Measurements from ENCODE around the gene NFATC3.
"Not testable (repeated sequence)": the region's sequence is repeated elsewhere in the genome, so short reads cannot be mapped to it uniquely, and the experiment has no call there.

DNA sequence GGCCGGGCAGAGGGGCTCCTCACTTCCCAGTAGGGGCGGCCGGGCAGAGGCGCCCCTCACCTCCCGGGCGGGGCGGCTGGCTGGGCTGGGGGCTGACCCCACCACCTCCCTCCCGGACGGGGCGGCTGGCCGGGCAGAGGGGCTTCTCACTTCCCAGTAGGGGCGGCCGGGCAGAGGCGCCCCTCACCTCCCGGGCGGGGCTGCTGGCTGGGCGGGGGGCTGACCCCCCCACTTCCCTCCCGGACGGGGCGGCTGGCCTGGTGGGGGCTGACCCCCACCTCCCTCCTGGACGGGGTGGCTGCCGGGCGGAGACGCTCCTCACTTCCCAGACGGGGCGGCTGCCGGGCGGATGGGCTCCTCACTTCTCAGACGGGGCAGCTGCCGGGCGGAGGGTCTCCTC lies 78.1 kb downstream of the NFATC3 start:
- TF ChIP-seq, protein P1, sequence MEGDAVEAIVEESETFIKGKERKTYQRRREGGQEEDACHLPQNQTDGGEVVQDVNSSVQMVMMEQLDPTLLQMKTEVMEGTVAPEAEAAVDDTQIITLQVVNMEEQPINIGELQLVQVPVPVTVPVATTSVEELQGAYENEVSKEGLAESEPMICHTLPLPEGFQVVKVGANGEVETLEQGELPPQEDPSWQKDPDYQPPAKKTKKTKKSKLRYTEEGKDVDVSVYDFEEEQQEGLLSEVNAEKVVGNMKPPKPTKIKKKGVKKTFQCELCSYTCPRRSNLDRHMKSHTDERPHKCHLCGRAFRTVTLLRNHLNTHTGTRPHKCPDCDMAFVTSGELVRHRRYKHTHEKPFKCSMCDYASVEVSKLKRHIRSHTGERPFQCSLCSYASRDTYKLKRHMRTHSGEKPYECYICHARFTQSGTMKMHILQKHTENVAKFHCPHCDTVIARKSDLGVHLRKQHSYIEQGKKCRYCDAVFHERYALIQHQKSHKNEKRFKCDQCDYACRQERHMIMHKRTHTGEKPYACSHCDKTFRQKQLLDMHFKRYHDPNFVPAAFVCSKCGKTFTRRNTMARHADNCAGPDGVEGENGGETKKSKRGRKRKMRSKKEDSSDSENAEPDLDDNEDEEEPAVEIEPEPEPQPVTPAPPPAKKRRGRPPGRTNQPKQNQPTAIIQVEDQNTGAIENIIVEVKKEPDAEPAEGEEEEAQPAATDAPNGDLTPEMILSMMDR (IDR thresholded peaks at IDR 0.05; ENCODE audit: low read length), result not testable (repeated sequence)
- not testable (repeated sequence) for TF ChIP-seq EZH2 (IDR thresholded peaks at IDR 0.05; ENCODE audit: borderline replicate concordance, low read length)
